ENCODE data around the gene MYCBPAP. TPM values are rescaled to one million over a fixed set of nuclear protein-coding genes. Genes with fewer than 3 reads are reported as not detected.

The MYCBPAP gene
- total RNA-seq, 4 donors from 2014 or later: not detected

DNA sequence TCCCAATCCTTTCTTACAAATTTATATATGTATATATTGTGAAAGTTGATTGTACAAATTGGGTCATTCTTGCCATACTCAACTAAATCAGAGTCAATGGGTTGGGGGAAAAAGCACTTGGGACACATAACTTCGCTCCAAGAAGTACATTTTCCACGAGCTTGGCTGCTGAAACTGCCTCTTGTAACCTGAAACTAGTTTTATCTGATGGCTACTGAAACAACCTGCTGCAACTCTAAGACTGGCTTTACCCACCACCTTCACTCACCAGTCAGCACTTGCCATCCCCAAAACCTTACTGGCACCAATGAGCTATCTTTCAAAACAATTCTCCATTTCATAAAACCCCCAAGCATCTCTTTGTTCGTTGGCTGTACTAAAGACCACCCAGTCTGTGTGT is 14.5 kb upstream of the MYCBPAP start:
- DNase-seq (no peak), ATAC-seq (no peak)
- Histone ChIP-seq H3K27ac (no peak overlapping the region), H3K27me3 (no peaks in the 10 kb centered on the region), H3K4me1 (no peaks in the 10 kb centered on the region), H3K9me3 (no peaks in the 10 kb centered on the region), H3K4me3 (no peak overlapping the region), H3K36me3 (no peaks in the 10 kb centered on the region)
- in situ Hi-C loops (cut with MboI; ENCODE audit: low sequenced_read_pairs in 4 of 4): loop anchor here in 1 of 4 donors (25.0 kb wide), 1 partner anchor 106 kb away; the partner anchor contains the start of gene LRRC59
- TF ChIP-seq, protein P1, sequence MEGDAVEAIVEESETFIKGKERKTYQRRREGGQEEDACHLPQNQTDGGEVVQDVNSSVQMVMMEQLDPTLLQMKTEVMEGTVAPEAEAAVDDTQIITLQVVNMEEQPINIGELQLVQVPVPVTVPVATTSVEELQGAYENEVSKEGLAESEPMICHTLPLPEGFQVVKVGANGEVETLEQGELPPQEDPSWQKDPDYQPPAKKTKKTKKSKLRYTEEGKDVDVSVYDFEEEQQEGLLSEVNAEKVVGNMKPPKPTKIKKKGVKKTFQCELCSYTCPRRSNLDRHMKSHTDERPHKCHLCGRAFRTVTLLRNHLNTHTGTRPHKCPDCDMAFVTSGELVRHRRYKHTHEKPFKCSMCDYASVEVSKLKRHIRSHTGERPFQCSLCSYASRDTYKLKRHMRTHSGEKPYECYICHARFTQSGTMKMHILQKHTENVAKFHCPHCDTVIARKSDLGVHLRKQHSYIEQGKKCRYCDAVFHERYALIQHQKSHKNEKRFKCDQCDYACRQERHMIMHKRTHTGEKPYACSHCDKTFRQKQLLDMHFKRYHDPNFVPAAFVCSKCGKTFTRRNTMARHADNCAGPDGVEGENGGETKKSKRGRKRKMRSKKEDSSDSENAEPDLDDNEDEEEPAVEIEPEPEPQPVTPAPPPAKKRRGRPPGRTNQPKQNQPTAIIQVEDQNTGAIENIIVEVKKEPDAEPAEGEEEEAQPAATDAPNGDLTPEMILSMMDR (IDR thresholded peaks at IDR 0.05 in 4 of 5, conservative IDR thresholded peaks at IDR 0.05 in 1 of 5): no peak
- TF ChIP-seq POLR2A (IDR thresholded peaks at IDR 0.05): no peak
- intact Hi-C loops (cut with DNase I; ENCODE audit: low total_unique reads): no loop called here

DNA sequence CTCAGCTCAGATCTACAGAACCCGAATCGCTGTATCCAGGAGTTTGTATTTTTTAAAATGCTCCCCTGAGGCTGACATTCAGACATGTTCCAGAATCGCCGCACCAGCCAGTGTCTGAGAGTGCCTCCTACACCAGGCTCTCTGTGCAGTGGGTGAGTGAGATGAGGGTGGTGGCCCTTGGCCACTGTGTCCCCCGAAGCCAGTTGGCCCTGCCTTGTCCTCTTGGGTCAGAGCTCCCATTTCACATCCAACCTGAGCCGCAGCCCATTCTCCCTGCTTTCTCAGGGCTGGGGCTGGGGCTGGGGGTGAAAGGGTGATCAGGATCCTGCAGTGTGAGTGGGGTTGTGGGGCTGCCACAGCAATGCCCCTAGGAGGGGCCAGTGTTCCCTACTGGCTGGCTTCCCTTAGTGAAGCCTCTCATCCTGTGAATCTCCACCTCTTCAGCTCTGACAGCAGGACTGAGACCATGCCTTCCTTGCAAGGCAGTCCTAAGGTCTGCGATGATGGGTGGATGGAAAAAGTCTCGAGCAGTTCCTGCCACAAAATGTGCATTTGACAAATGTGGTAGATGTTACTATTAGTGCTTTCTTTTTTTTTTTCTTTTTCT is 12.9 kb upstream of the MYCBPAP start:
- no peak overlapping the region for H3K27ac ChIP-seq
- H3K36me3 ChIP-seq: no peaks in the 10 kb centered on the region
- no peaks in the 10 kb centered on the region for H3K9me3 ChIP-seq
- ATAC-seq: no peak
- TF ChIP-seq, protein P1 (IDR thresholded peaks at IDR 0.05 in 4 of 5, conservative IDR thresholded peaks at IDR 0.05 in 1 of 5): no peak
- intact Hi-C loops (cut with DNase I; ENCODE audit: low total_unique reads): no loop called here
- H3K4me1 ChIP-seq: no peaks in the 10 kb centered on the region
- DNase-seq: no peak
- in situ Hi-C loops (cut with MboI; ENCODE audit: low sequenced_read_pairs in 4 of 4): loop anchor here in 1 of 4 donors (25.0 kb wide), 1 partner anchor 108 kb away; the partner anchor contains the start of gene LRRC59
- no peaks in the 10 kb centered on the region for H3K27me3 ChIP-seq
- no peak overlapping the region for H3K4me3 ChIP-seq

DNA sequence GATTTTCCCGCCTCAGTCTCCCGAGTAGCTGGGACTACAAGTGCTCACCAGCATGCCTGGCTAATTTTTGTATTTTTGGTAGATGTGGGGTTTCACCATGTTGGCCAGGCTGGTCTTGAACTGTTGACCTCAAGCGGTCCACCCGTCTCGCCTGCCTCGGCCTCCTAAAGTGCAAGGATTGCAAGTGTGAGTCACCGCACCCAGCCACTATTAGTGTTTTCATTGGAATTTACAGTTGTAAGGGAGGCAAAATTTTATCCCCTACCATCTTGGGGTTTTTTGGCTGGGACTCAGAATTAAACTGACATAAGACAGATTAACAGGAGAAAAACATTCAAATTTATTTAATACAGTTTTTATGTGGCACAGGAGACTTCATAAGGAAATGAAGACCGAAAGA is 12.3 kb upstream of the MYCBPAP start:
- H3K27me3 ChIP-seq: no peaks in the 10 kb centered on the region
- ATAC-seq: no peak
- no peaks in the 10 kb centered on the region for H3K36me3 ChIP-seq
- no peak for TF ChIP-seq POLR2A (IDR thresholded peaks at IDR 0.05)
- TF ChIP-seq, protein P1 (IDR thresholded peaks at IDR 0.05 in 4 of 5, conservative IDR thresholded peaks at IDR 0.05 in 1 of 5): no peak
- no peak overlapping the region for H3K4me3 ChIP-seq
- intact Hi-C loops (cut with DNase I; ENCODE audit: low total_unique reads) (no loop called here), in situ Hi-C loops (cut with MboI; ENCODE audit: low sequenced_read_pairs in 4 of 4) (loop anchor here in 1 of 4 donors (25.0 kb wide), 1 partner anchor 109 kb away; the partner anchor contains the start of gene LRRC59)
- H3K9me3 ChIP-seq: no peaks in the 10 kb centered on the region
- H3K4me1 ChIP-seq: no peaks in the 10 kb centered on the region
- no peak overlapping the region for H3K27ac ChIP-seq
- no peak for DNase-seq

DNA sequence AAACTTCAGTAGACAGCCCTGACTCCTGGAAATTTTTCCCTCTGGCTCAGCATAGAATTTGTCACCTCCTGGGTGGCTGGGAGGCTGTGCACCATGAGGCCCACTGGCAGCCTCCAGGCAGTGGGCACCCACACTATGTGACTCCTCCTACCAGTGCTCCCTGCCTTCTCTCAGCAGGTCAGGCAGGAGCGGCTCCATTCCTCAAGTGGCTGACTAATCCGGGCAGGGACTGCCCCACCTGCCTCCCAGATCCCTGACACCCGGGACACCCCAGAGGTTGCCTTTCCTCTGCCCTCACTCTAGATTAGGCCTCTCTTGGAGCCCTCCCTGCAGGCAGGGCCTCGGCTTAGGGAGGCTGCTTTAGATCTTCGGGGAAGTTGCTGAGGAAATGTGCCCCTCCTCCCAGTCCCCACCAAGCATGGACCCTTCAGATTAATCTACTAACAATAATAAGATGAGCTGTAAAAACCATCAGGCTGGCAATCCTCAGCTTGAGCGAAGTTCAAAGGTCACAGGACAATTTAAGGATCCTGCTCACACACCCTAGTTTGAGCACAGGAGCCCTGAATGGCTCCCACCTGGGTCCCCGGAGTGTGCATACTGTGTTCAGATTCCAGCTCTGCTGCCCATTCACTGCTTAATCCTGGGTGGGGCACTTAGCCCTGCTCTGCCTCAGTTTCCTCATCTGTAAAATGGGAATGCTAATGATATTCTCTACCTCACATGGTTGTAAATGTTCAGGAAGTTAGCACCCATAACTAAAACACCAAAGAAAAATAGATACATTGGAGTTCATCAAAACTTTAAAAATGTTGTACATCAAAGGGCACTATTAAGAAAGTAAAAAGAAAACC is 10.0 kb upstream of the MYCBPAP start:
- Histone ChIP-seq H3K4me1 (no peaks in the 10 kb centered on the region), H3K36me3 (no peaks in the 10 kb centered on the region), H3K27me3 (no peaks in the 10 kb centered on the region), H3K9me3 (no peaks in the 10 kb centered on the region), H3K4me3 (no peak overlapping the region), H3K27ac (no peak overlapping the region)
- in situ Hi-C loops (cut with MboI; ENCODE audit: low sequenced_read_pairs in 4 of 4): loop anchor here in 1 of 4 donors (25.0 kb wide), 1 partner anchor 111 kb away; the partner anchor contains the start of gene LRRC59
- intact Hi-C loops (cut with DNase I; ENCODE audit: low total_unique reads): no loop called here
- DNase-seq (no peak), ATAC-seq (no peak)
- TF ChIP-seq, protein P1 (IDR thresholded peaks at IDR 0.05 in 4 of 5, conservative IDR thresholded peaks at IDR 0.05 in 1 of 5): no peak
- no peak for TF ChIP-seq POLR2A (IDR thresholded peaks at IDR 0.05)
